ENCODE measurements around the gene SLC7A9.
"Not testable (repeated sequence)": the region's sequence is repeated elsewhere in the genome, so short reads cannot be mapped to it uniquely, and the experiment has no call there.

Gene SLC7A9

DNA sequence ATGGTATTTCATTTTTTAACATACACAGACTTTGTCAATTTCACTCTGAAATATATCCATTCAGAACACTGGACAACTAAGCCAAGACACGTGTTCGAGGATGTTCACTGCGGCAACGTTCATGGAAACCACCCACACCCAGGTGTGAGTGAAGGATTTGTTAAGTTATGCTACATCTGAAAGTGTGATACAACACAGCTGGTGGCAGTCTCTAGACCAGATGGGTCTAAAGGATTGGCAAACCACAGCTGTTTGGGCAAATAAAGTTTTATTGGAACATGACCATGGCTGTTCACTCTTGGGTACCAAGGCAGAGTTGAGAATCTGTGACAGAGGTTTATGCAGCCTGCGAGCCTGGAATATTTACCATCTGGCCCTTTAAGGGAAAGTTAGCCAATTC, 12.0 kb downstream of the SLC7A9 start:
- Histone ChIP-seq H3K4me3 (ENCODE audit: low read depth in 1 of 2, low read length in 1 of 2) (no peak overlapping the region), H3K27me3 (no peaks in the 10 kb centered on the region), H3K27ac (no peak overlapping the region), H3K36me3 (no peaks in the 10 kb centered on the region), H3K9me3 (no peaks in the 10 kb centered on the region), H3K4me1 (ENCODE audit: control insufficient read depth in 1 of 2, insufficient read depth in 1 of 2, low read depth in 1 of 2, low read length in 1 of 2) (no peaks in the 10 kb centered on the region)
- TF ChIP-seq, protein P1, sequence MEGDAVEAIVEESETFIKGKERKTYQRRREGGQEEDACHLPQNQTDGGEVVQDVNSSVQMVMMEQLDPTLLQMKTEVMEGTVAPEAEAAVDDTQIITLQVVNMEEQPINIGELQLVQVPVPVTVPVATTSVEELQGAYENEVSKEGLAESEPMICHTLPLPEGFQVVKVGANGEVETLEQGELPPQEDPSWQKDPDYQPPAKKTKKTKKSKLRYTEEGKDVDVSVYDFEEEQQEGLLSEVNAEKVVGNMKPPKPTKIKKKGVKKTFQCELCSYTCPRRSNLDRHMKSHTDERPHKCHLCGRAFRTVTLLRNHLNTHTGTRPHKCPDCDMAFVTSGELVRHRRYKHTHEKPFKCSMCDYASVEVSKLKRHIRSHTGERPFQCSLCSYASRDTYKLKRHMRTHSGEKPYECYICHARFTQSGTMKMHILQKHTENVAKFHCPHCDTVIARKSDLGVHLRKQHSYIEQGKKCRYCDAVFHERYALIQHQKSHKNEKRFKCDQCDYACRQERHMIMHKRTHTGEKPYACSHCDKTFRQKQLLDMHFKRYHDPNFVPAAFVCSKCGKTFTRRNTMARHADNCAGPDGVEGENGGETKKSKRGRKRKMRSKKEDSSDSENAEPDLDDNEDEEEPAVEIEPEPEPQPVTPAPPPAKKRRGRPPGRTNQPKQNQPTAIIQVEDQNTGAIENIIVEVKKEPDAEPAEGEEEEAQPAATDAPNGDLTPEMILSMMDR (IDR thresholded peaks at IDR 0.05) = no peak

DNA sequence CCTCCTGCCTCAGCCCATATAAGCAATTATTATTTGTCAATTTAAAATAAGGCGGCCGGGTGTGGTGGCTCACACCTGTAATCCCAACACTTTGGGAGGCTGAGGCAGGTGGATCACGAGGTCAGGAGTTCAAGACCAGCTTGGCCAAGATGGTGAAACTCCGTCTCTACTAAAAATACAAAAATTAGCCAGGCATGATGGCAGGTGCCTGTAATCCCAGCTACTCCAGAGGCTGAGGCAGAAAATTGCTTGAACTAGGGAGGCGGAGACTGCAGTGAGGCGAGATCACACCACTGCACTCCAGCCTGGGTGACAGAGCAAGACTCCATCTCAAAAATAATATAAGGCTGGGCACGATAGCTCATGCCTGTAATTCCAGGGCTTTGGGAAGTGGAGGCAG, 12.7 kb downstream of the SLC7A9 start:
- H3K4me1 ChIP-seq (ENCODE audit: control insufficient read depth in 1 of 2, insufficient read depth in 1 of 2, low read depth in 1 of 2, low read length in 1 of 2); H3K36me3 ChIP-seq; H3K27ac ChIP-seq; H3K9me3 ChIP-seq; H3K27me3 ChIP-seq; H3K4me3 ChIP-seq (ENCODE audit: low read depth in 1 of 2, low read length in 1 of 2): not testable (repeated sequence)

GRCh38 chr19:32852216-32852615, 17.4 kb downstream of the SLC7A9 start:
- Histone ChIP-seq H3K4me3 (ENCODE audit: low read depth in 1 of 2, low read length in 1 of 2) (no peak overlapping the region), H3K27ac (no peak overlapping the region), H3K36me3 (no peaks in the 10 kb centered on the region)

DNA sequence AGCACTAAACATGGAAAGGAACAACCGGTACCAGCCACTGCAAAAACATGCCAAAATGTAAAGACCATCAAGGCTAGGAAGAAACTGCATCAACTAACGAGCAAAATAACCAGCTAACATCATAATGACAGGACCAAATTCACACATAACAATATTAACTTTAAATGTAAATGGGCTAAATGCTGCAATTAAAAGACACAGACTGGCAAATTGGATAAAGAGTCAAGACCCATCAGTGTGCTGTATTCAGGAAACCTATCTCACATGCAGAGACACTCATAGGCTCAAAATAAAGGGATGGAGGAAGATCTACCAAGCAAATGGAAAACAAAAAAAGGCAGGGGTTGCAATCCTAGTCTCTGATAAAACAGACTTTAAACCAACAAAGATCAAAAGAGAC, 21.5 kb downstream of the SLC7A9 start:
- not testable (repeated sequence) for H3K4me3 ChIP-seq (ENCODE audit: low read depth in 1 of 2, low read length in 1 of 2); H3K27ac ChIP-seq; H3K36me3 ChIP-seq; H3K27me3 ChIP-seq; H3K9me3 ChIP-seq; H3K4me1 ChIP-seq (ENCODE audit: control insufficient read depth in 1 of 2, insufficient read depth in 1 of 2, low read depth in 1 of 2, low read length in 1 of 2)

More at GRCh38 chr19:32852216-32852615, 17.4 kb downstream of the SLC7A9 start:
- Histone ChIP-seq H3K27me3 (no peaks in the 10 kb centered on the region), H3K9me3 (no peaks in the 10 kb centered on the region), H3K4me1 (ENCODE audit: control insufficient read depth in 1 of 2, insufficient read depth in 1 of 2, low read depth in 1 of 2, low read length in 1 of 2) (no peaks in the 10 kb centered on the region)
- TF ChIP-seq, protein P1 (IDR thresholded peaks at IDR 0.05) = no peak

DNA sequence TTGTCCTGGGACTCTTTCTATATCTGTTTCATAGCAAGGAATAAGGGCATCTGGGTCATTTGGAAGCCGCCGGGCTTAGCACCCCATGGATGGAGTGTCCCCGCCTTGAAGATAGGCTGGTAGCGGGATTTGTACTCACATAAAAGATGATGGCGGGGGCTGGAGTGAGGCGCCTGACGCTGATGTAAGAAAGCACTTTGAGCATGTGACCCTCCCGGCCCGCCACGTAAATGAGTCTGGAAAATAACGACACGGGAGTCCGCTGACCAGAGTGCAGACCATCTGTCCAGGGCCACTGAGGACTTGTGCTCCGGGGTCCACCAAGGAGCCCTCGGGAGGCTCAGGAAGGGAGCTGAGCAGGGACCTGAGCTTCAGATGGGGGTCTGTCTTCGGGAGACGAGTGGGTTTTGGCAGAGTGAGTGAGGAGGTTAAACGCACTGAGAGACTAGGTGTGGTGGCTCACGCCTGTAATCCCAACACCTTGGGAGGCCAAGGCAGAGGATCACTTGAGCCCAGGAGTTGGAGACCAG, 25.8 kb downstream of the SLC7A9 start:
- Histone ChIP-seq H3K4me3 (ENCODE audit: low read depth in 1 of 2, low read length in 1 of 2) (no peak overlapping the region), H3K36me3 (no peaks in the 10 kb centered on the region), H3K27me3 (no peaks in the 10 kb centered on the region), H3K27ac (no peak overlapping the region), H3K4me1 (ENCODE audit: control insufficient read depth in 1 of 2, insufficient read depth in 1 of 2, low read depth in 1 of 2, low read length in 1 of 2) (no peaks in the 10 kb centered on the region), H3K9me3 (no peaks in the 10 kb centered on the region)
- TF ChIP-seq, protein P1 (IDR thresholded peaks at IDR 0.05) = no peak

GRCh38 chr19:32842061-32842460, 27.5 kb downstream of the SLC7A9 start:
- TF ChIP-seq, protein P1 (IDR thresholded peaks at IDR 0.05) = no peak
- Histone ChIP-seq H3K27ac (no peak overlapping the region), H3K27me3 (no peaks in the 10 kb centered on the region), H3K4me1 (ENCODE audit: control insufficient read depth in 1 of 2, insufficient read depth in 1 of 2, low read depth in 1 of 2, low read length in 1 of 2) (no peaks in the 10 kb centered on the region), H3K9me3 (no peaks in the 10 kb centered on the region), H3K4me3 (ENCODE audit: low read depth in 1 of 2, low read length in 1 of 2) (no peak overlapping the region), H3K36me3 (no peaks in the 10 kb centered on the region)

- Histone ChIP-seq H3K4me3 (ENCODE audit: low read depth in 1 of 2, low read length in 1 of 2) (no peak overlapping the region), H3K36me3 (no peaks in the 10 kb centered on the region), H3K4me1 (ENCODE audit: control insufficient read depth in 1 of 2, insufficient read depth in 1 of 2, low read depth in 1 of 2, low read length in 1 of 2) (no peaks in the 10 kb centered on the region), H3K9me3 (no peaks in the 10 kb centered on the region), H3K27ac (no peak overlapping the region), H3K27me3 (no peaks in the 10 kb centered on the region)
- TF ChIP-seq, protein P1 (IDR thresholded peaks at IDR 0.05) = no peak
These were observed 32.0 kb downstream of the SLC7A9 start for GRCh38 chr19:32837531-32837930.

DNA sequence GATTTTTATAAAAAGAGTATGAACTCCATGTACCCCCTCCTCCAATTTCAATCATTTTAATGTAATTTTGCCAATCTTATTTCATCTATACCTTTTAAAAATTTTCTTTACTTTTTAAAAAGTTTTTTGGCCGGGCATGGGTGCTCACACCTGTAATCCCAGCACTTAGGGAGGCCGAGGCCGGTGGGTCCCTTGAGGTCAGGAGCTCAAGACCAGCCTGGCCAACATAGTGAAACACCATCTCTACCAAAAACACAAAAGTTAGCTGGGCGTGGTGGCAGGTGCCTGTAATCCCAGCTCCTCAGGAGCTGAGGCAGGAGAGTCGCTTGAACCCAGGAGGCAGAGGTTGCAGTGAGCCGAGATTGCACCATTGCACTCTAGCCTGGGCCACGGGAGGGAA, 36.2 kb downstream of the SLC7A9 start:
- H3K9me3 ChIP-seq; H3K36me3 ChIP-seq; H3K27me3 ChIP-seq; H3K27ac ChIP-seq; H3K4me3 ChIP-seq (ENCODE audit: low read depth in 1 of 2, low read length in 1 of 2); H3K4me1 ChIP-seq (ENCODE audit: control insufficient read depth in 1 of 2, insufficient read depth in 1 of 2, low read depth in 1 of 2, low read length in 1 of 2): not testable (repeated sequence)

GRCh38 chr19:32832825-32833224, 36.7 kb downstream of the SLC7A9 start:
- not testable (repeated sequence) for H3K9me3 ChIP-seq; H3K36me3 ChIP-seq; H3K27me3 ChIP-seq; H3K27ac ChIP-seq; H3K4me3 ChIP-seq (ENCODE audit: low read depth in 1 of 2, low read length in 1 of 2); H3K4me1 ChIP-seq (ENCODE audit: control insufficient read depth in 1 of 2, insufficient read depth in 1 of 2, low read depth in 1 of 2, low read length in 1 of 2)
